Kidney (tissue), 14 donors: ENCODE measurements around the gene MEF2D. TPM values are rescaled to one million over a fixed set of nuclear protein-coding genes. Genes with fewer than 3 reads are reported as not detected.

Source experiments
- DNase-seq, 5 donors: peaks; one replicate each; pipeline ENCODE4 v3.0.0-alpha.2; 2013 to 2020
- FAIRE-seq: peaks from 2 replicates; lab custom pipeline; 2012; peaks lifted over from hg19 to GRCh38; lab: Jason Lieb, UNC
- H3K27ac ChIP-seq, 2 donors: one replicate each; pipeline ENCODE4 v1.7.0; 2013; ENCODE audit warnings: low read depth in 2 of 2, low read length in 2 of 2, inconsistent platforms in 1 of 2
- H3K27me3 ChIP-seq: one replicate; pipeline ENCODE4 v1.7.1; 2013; ENCODE audit warnings: low read length, inconsistent platforms; ENCODE audit not compliant: control insufficient read depth, insufficient read depth
- H3K36me3 ChIP-seq, 3 donors: one replicate each; pipeline versions ENCODE4 v1.7.0 to v1.7.1; 2013; ENCODE audit warnings: low read length in 3 of 3, control low read depth in 1 of 3, inconsistent platforms in 1 of 3; ENCODE audit not compliant: insufficient read depth in 3 of 3, control insufficient read depth in 2 of 3
- H3K4me1 ChIP-seq, 3 donors: one replicate each; pipeline versions ENCODE4 v1.7.0 to v1.7.1; 2013; ENCODE audit warnings: low read length in 3 of 3, inconsistent platforms in 1 of 3, low read depth in 1 of 3; ENCODE audit not compliant: control insufficient read depth in 2 of 3, insufficient read depth in 2 of 3
- H3K4me3 ChIP-seq, 3 donors: one replicate each; pipeline versions ENCODE4 v1.7.0 to v1.8.1; 2013; ENCODE audit warnings: low read length in 3 of 3, control low read depth in 1 of 3, inconsistent platforms in 1 of 3
- H3K9ac ChIP-seq, 3 donors: one replicate each; pipeline versions ENCODE4 v1.7.0 to v1.7.1; 2013; ENCODE audit warnings: low read length in 3 of 3, control low read depth in 1 of 3, inconsistent platforms in 1 of 3
- H3K9me3 ChIP-seq, 3 donors: one replicate each; pipeline versions ENCODE4 v1.7.0 to v1.7.1; 2013; ENCODE audit warnings: low read length in 3 of 3, control low read depth in 1 of 3, inconsistent platforms in 1 of 3; ENCODE audit not compliant: control insufficient read depth in 2 of 3, insufficient read depth in 1 of 3
- intact Hi-C: fragments of 100-400 bp; cut with DNase I; formaldehyde crosslinking; loops from one replicate; pipeline ENCODE4 v1.11.1; 2022
- polyA plus RNA-seq: library from polyadenylated mRNA; stranded (reverse); fragments of 350-450 nt; fragmentation: Illumina TruSeq; extraction: RNeasy Lipid Tissue Mini Kit (QIAGEN cat#74804); gene quantifications from one replicate; pipeline ENCODE4 v1.2.3, GENCODE V29; 2014; ENCODE audit warnings: low read depth, low replicate concordance; ENCODE audit not compliant: insufficient read depth
- total RNA-seq: library from RNA; stranded (reverse); fragmentation: NEBNext Ultra II Directional; extraction: Animal tissue kit (Norgen Biotek cat#: 25700); gene quantifications from one replicate; pipeline ENCODE4 v1.2.1, GENCODE V29; 2021
- TF ChIP-seq, protein P1 (sequence below): IDR thresholded peaks from 3 replicates; pipeline ENCODE4 v1.5.1; 2012; ENCODE audit warnings: mild to moderate bottlenecking, moderate library complexity, borderline replicate concordance; ENCODE audit not compliant: insufficient read depth; ENCODE audit errors: extremely low read depth
- donor health status: control.
- donor health status: control.
- donor health status: control.
- donor health status: control.
- donor health status: control.
- donor health status: DM: yes; HTN: yes; CAD: no.
- donor health status: Normal renal cell carcinoma (clear cell type).

MEF2D gene
- total and polyA plus RNA-seq, 2 donors from 2014 or later = 13.7 to 49.3 TPM

DNA sequence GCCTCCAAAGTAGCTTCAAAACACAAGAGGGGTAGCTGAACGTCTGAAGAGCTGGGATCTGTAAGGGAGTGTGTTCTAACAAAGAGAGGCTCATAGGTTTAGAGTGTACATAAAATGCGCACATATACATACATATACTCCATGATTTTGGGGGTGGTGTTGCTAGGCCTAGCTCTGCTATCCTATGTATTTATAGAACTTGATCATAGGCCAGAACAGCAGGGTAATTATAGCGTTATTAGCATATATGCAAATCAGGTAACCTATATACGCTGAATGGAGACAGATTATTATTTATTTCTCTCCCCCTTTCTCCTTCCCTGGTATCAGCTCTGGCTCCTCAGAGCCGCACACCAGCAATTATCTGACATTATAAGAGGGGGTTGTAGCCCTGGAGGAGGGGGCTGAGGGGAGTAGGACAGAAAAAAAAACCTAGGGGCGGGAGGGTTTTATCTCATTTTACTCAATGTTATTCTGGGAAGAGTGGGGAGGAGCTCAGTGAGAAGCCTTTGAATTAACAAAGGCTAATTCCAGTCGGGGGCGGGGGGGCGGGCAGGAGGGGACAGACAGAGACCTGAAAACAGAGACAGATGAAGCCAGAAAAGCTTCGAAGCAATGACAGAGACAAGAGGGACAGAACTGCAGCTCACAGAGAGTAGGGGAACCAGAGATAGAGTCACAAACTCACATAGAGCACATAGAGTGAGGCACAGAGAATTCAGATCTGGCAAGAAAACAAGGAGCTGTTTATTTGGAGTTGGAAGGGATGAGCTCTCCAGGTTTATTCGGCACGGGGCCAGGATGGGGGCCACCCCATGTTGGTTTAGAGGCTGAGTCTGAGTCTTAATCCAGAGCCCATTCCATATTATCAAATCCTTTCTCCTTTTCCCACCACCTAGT, 68.6 kb downstream of the MEF2D start:
- H3K4me1 ChIP-seq = peaks cover 0 to 11% (median 0%) of the 10 kb centered on the region in 3 donors
- TF ChIP-seq, protein P1, sequence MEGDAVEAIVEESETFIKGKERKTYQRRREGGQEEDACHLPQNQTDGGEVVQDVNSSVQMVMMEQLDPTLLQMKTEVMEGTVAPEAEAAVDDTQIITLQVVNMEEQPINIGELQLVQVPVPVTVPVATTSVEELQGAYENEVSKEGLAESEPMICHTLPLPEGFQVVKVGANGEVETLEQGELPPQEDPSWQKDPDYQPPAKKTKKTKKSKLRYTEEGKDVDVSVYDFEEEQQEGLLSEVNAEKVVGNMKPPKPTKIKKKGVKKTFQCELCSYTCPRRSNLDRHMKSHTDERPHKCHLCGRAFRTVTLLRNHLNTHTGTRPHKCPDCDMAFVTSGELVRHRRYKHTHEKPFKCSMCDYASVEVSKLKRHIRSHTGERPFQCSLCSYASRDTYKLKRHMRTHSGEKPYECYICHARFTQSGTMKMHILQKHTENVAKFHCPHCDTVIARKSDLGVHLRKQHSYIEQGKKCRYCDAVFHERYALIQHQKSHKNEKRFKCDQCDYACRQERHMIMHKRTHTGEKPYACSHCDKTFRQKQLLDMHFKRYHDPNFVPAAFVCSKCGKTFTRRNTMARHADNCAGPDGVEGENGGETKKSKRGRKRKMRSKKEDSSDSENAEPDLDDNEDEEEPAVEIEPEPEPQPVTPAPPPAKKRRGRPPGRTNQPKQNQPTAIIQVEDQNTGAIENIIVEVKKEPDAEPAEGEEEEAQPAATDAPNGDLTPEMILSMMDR = no peak
- H3K27ac ChIP-seq = no peak overlapping the region
- H3K4me3 ChIP-seq = no peak overlapping the region
- DNase-seq (no peak), FAIRE-seq (no peak)
- H3K9me3 ChIP-seq = no peaks in the 10 kb centered on the region
- no peak overlapping the region for H3K9ac ChIP-seq
- intact Hi-C loops = no loop called here
- H3K27me3 ChIP-seq = peaks cover 78% of the 10 kb centered on the region
- no peaks in the 10 kb centered on the region for H3K36me3 ChIP-seq

DNA sequence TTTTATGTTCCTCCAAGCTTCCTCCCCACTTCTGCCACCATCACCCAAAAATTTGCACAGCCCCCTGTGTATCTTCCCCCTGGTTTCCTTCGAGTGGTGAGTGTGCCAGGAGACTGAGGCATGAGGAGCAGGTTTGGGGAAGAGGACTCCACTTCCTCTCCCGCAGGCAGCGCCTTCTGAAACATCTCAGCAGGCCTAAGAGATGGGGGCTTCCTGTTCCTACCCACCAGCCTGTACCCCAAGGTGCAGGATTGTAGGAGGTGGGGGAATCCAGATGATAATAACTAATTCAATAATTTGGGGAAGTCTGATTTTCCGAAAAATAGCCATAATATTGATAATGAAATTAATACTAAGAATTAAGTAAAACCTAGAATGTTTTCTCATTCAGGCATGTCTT, 69.2 kb downstream of the MEF2D start:
- peaks cover 74% of the 10 kb centered on the region for H3K27me3 ChIP-seq
- DNase-seq = no peak
- no peak overlapping the region for H3K27ac ChIP-seq
- peaks cover 0 to 6% (median 0%) of the 10 kb centered on the region in 3 donors for H3K4me1 ChIP-seq
- no peak overlapping the region for H3K4me3 ChIP-seq
- H3K36me3 ChIP-seq = no peaks in the 10 kb centered on the region
- no peaks in the 10 kb centered on the region for H3K9me3 ChIP-seq
- no peak for FAIRE-seq
- intact Hi-C loops = no loop called here
- no peak overlapping the region for H3K9ac ChIP-seq
- TF ChIP-seq, protein P1 = no peak

DNA sequence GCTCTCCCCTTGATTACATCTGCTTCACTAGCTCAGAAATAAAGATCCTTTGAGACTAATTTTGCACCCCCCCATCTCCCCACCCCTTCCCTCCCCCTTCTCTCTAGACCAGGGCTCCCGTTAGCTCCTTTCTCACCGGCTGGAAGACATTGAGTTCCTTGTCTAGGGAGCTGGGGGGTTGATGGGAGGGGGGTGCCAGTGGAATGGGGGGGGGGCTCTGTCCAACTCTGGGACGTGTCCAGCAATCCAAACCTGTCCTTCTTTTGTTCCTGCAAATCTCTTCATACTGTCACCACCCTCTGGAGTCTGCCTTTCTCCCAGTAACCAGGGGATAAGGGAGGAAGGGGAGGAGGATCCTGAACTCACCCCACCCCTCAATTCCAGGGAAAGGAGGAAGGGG, 69.7 kb downstream of the MEF2D start:
- Histone ChIP-seq H3K9me3 (no peaks in the 10 kb centered on the region), H3K4me3 (no peak overlapping the region), H3K27me3 (peaks cover 78% of the 10 kb centered on the region), H3K4me1 (peaks cover 0 to 4% (median 0%) of the 10 kb centered on the region in 3 donors), H3K27ac (no peak overlapping the region), H3K36me3 (no peaks in the 10 kb centered on the region), H3K9ac (no peak overlapping the region)
- FAIRE-seq = no peak
- no peak for DNase-seq
- TF ChIP-seq, protein P1 = no peak
- intact Hi-C loops = no loop called here
